ENCODE results near the gene RFFL. TPM values are rescaled to one million over a fixed set of nuclear protein-coding genes. Genes with fewer than 3 reads are reported as not detected.
A peak's percentile ranks its signal among the peaks of the same experiment; 100 is the strongest.

Gene RFFL
- total and polyA plus RNA-seq, 2 experiments from 2014 or later: 4.2 to 9.0 TPM

DNA sequence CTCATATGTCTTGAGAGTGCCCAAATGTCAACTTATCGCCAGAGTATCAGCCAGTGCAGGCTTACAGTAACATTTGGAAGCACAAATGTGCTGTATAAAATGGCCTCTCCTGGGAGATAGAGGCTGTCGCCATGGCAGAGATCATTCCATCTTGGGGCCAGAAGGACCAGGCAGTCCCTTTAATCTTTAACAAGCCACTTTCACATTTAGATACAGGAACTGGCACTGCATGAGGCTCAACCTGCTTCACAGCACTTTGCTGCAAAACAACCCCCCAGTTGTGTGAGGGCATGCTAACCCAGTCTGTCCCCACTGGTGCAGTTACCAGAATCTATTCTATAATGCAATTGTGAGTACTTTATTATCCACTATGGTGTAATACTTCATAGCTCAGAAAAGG, 4.7 kb upstream of the RFFL start:
- Histone ChIP-seq H3K27me3 (replicated peaks; ENCODE audit: insufficient read depth) (no peaks in the 10 kb centered on the region), H3K4me3 (no peak overlapping the region), H3K36me3 (ENCODE audit: low read depth) (no peaks in the 10 kb centered on the region), H3K9ac (no peak overlapping the region), H3K79me2 (ENCODE audit: insufficient read depth) (peaks cover 20% of the 10 kb centered on the region; the same call in 1 of the 2 replicates), H3K4me2 (ENCODE audit: unreplicated experiment) (no peak overlapping the region), H3K4me1 (ENCODE audit: insufficient read depth) (peaks cover 28% of the 10 kb centered on the region), H3F3A (ENCODE audit: insufficient read depth) (peaks cover 30% of the 10 kb centered on the region), H4K20me1 (ENCODE audit: insufficient read depth) (no peaks in the 10 kb centered on the region), H3K27ac (no peak overlapping the region), H3K9me3 (ENCODE audit: low read depth) (no peaks in the 10 kb centered on the region), H2AFZ (no peak overlapping the region), H3K9me2 (ENCODE audit: insufficient read depth) (no peaks in the 10 kb centered on the region)
- no peak for DNase-seq
- 97 to 98% methylated on average over 2 of the region's 2 CpGs for WGBS, 2 experiments (ENCODE audit: low coverage in 1 of 2, low lambda C conversion rate in 2 of 2, missing lambda C conversion rate in 2 of 2)
- TF ChIP-seq EZH2 (IDR thresholded peaks at IDR 0.05; ENCODE audit: insufficient read depth, poor library complexity, severe bottlenecking) (no peak), EZH2phosphoT487 (IDR thresholded peaks at IDR 0.05; ENCODE audit: insufficient read depth, low read depth) (no peak)
- in situ Hi-C loops (cut with MboI): no loop called here

DNA sequence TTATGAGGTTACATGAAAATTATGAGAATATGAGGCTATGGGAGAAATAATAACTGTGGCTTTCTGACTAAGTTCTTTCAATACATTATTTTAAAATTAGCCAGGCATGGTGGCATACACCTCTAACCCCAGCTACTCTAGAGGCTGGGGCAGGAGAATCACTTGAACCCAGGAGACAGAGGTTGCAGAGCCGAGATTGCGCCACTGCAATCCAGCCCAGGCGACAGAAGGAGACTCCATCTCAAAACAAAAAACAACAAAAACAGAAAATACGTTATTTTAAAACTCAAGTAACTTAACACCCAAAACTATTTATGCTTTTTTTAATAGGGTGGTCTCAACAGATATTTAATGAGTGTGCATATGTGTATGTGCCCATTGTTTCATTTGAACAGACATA, 2.4 kb upstream of the RFFL start:
- Histone ChIP-seq H3K4me3 (no peak overlapping the region), H3K79me2 (ENCODE audit: insufficient read depth) (peaks cover 8% of the 10 kb centered on the region; the same call in 1 of the 2 replicates), H3K27me3 (replicated peaks; ENCODE audit: insufficient read depth) (no peaks in the 10 kb centered on the region), H3K4me1 (ENCODE audit: insufficient read depth) (peaks cover 36% of the 10 kb centered on the region), H4K20me1 (ENCODE audit: insufficient read depth) (no peaks in the 10 kb centered on the region), H3K27ac (no peak overlapping the region), H3K36me3 (ENCODE audit: low read depth) (no peaks in the 10 kb centered on the region), H3K9me3 (ENCODE audit: low read depth) (no peaks in the 10 kb centered on the region), H3K9me2 (ENCODE audit: insufficient read depth) (no peaks in the 10 kb centered on the region), H3K9ac (no peak overlapping the region), H2AFZ (no peak overlapping the region), H3F3A (ENCODE audit: insufficient read depth) (peaks cover 38% of the 10 kb centered on the region), H3K4me2 (ENCODE audit: unreplicated experiment) (no peak overlapping the region)
- TF ChIP-seq EZH2 (IDR thresholded peaks at IDR 0.05; ENCODE audit: insufficient read depth, poor library complexity, severe bottlenecking) (no peak), EZH2phosphoT487 (IDR thresholded peaks at IDR 0.05; ENCODE audit: insufficient read depth, low read depth) (no peak)
- DNase-seq: no peak
- 95 to 98% methylated on average over 4 of the region's 4 CpGs for WGBS, 2 experiments (ENCODE audit: low coverage in 1 of 2, low lambda C conversion rate in 2 of 2, missing lambda C conversion rate in 2 of 2)
- in situ Hi-C loops (cut with MboI): no loop called here

DNA sequence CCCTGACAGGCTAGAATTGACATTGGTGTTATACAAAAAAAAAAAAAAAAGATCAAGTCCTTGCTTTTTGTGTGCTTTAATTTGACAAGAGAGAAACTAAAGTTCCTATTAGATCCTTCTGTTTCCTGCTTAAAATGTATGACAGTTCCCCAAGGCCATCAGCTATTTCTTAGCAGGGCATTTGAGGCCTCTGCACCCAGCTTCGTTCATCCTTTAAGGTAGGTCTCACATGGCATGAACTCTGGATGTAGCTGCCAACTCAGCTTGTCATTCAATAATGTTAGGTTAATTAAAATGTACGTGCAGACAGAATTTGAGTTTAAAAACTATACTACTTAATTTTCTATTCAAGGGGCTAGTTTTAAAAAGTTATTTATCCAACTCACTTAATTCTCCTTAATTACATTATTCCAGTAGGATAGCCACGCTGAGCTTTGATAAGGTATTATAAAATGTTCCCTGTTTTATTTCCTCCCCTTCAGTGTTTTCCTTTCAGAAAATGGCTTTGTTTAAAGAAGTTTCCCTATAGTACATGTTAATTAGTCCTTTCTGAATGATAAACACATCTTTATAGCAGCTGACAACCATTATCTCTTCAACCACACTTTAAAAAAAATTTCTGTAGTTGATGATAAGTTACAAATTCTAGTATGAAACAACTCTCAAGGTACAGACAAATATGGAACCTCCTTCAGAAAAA, 1.2 kb upstream of the RFFL start:
- WGBS, 2 experiments (ENCODE audit: low coverage in 1 of 2, low lambda C conversion rate in 2 of 2, missing lambda C conversion rate in 2 of 2): 97 to 98% methylated on average over 3 of the region's 3 CpGs
- H3K9me3 ChIP-seq (ENCODE audit: low read depth): no peaks in the 10 kb centered on the region

DNA sequence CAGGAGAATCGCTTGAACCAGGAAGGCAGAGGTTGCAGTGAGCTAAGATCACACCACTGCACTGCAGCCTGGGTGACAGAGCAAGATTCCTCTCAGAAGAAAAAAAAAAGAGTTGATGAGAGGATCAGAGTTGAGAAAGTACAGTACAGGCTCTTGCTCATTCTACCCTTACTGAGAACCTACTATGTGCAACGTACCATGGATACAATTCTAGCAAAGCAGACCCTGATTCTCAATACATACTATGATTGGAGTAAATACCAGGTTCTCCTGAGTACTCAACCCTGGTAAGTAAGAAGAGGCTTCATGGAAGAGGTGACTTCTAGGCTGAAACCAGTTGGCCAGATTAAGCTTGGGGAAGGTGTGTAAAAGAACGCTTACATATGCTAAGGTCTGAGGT, 1.2 kb downstream of the RFFL start:
- H3K79me2 ChIP-seq (ENCODE audit: insufficient read depth): peaks cover 4% of the 10 kb centered on the region; the same call in 1 of the 2 replicates

More for the DNA sequence above, 1.2 kb upstream of the RFFL start:
- Histone ChIP-seq H3K27ac (peak overlapping the region; percentile 96), H3K4me3 (no peak overlapping the region), H3K9me2 (ENCODE audit: insufficient read depth) (no peaks in the 10 kb centered on the region), H3K9ac (peak overlapping the region; percentile 81), H3K4me1 (ENCODE audit: insufficient read depth) (peaks cover 33% of the 10 kb centered on the region), H3K4me2 (ENCODE audit: unreplicated experiment) (peak overlapping the region; percentile 71), H4K20me1 (ENCODE audit: insufficient read depth) (no peaks in the 10 kb centered on the region), H2AFZ (no peak overlapping the region), H3K27me3 (replicated peaks; ENCODE audit: insufficient read depth) (no peaks in the 10 kb centered on the region), H3K36me3 (ENCODE audit: low read depth) (no peaks in the 10 kb centered on the region; the same call in 1 of the 2 replicates), H3F3A (ENCODE audit: insufficient read depth) (peaks cover 33% of the 10 kb centered on the region), H3K79me2 (ENCODE audit: insufficient read depth) (peaks cover 4% of the 10 kb centered on the region; the same call in 1 of the 2 replicates)
- TF ChIP-seq EZH2phosphoT487 (IDR thresholded peaks at IDR 0.05; ENCODE audit: insufficient read depth, low read depth): no peak
- TF ChIP-seq EZH2 (IDR thresholded peaks at IDR 0.05; ENCODE audit: insufficient read depth, poor library complexity, severe bottlenecking): no peak
- in situ Hi-C loops (cut with MboI): no loop called here
- DNase-seq: no peak

More for the DNA sequence above, 1.2 kb downstream of the RFFL start:
- Histone ChIP-seq H4K20me1 (ENCODE audit: insufficient read depth) (no peaks in the 10 kb centered on the region), H3K4me3 (no peak overlapping the region), H3K4me1 (ENCODE audit: insufficient read depth) (peaks cover 22% of the 10 kb centered on the region), H3F3A (ENCODE audit: insufficient read depth) (peaks cover 25% of the 10 kb centered on the region), H3K9ac (no peak overlapping the region), H3K27me3 (replicated peaks; ENCODE audit: insufficient read depth) (no peaks in the 10 kb centered on the region), H3K27ac (no peak overlapping the region), H3K9me2 (ENCODE audit: insufficient read depth) (no peaks in the 10 kb centered on the region), H2AFZ (no peak overlapping the region), H3K36me3 (ENCODE audit: low read depth) (no peaks in the 10 kb centered on the region; the same call in 1 of the 2 replicates), H3K9me3 (ENCODE audit: low read depth) (no peaks in the 10 kb centered on the region), H3K4me2 (ENCODE audit: unreplicated experiment) (no peak overlapping the region)
- no peak for TF ChIP-seq EZH2 (IDR thresholded peaks at IDR 0.05; ENCODE audit: insufficient read depth, poor library complexity, severe bottlenecking)
- no peak for TF ChIP-seq EZH2phosphoT487 (IDR thresholded peaks at IDR 0.05; ENCODE audit: insufficient read depth, low read depth)
- 93 to 95% methylated on average over 3 of the region's 3 CpGs for WGBS, 2 experiments (ENCODE audit: low coverage in 1 of 2, low lambda C conversion rate in 2 of 2, missing lambda C conversion rate in 2 of 2)
- in situ Hi-C loops (cut with MboI): no loop called here
- DNase-seq: no peak
